HG03460 (cell line): Measurements from ENCODE around the gene ARHGAP45.
A peak's percentile ranks its signal among the peaks of the same experiment; 100 is the strongest.
"Not testable (repeated sequence)": the region's sequence is repeated elsewhere in the genome, so short reads cannot be mapped to it uniquely, and the experiment has no call there.

Source experiments
- ATAC-seq: cut with Tn5 transposase; IDR thresholded peaks from one replicate; pipeline ENCODE4 v1.9.1; 2021; ENCODE audit not compliant: unreplicated experiment

Gene ARHGAP45

DNA sequence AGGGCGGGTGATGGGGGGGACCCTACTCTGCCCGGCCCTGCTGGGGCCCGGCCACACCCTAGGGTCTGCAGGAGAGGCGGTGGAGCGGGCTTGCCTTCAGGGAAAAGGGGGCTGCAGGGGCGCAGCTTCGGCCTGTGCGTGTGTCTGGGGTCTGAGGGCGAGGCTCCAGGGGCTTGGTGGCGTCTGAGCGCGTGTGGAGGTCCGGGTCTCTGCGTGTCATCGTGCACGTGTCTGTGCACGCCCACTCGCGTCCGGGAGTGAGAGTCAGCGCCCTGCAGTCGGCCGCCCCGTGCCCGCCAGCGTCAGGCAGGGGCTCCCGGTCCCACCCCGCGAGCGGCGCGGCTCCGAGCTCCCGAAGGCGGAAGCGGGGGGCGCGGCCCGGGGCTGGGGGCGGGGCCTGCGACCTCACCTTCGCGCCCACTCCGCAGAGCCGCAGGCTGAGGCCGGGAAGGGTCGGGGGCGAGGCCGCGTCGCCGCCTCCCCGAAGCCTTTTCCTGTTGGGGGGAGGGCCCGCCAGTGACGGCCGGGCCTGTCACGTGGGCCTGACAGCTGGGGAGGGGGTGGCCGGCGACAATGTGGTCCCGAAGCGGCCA is at the start of gene ARHGAP45:
TSS of gene ARHGAP45 (plus strand) at position 420 of the 593 bp plus-strand sequence. CDS start 239 bp downstream, outside the sequence.
- ATAC-seq = no peak

GRCh38 chr19:1017906-1018305 is 49.1 kb upstream of the ARHGAP45 start:
- no peak for ATAC-seq

DNA sequence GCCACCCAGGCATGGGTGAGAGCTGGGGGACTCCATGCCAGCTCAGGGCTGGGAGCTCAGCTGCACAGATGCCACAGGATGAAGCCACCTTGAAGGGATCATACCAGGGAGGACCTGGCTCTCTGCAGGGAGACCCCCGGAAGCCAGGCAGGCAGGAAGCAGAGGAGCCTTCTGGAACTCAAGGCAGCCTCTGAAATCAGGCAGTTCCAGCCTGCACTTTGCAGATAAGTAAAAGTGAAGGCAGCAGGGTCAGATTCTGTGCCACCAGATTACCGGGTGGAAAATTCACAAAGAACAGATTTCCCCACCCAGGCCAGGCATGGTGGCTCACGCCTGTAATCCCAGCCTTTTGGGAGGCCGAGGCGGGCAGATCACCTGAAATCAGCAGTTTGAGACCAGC is 48.6 kb upstream of the ARHGAP45 start:
- no peak for ATAC-seq

GRCh38 chr19:1018932-1019615 is 47.9 kb upstream of the ARHGAP45 start:
- no peak for ATAC-seq

- no peak for ATAC-seq
These were observed 47.4 kb upstream of the ARHGAP45 start for GRCh38 chr19:1019616-1019961.

- no peak for ATAC-seq
These were observed 46.7 kb upstream of the ARHGAP45 start for GRCh38 chr19:1019980-1020867.

DNA sequence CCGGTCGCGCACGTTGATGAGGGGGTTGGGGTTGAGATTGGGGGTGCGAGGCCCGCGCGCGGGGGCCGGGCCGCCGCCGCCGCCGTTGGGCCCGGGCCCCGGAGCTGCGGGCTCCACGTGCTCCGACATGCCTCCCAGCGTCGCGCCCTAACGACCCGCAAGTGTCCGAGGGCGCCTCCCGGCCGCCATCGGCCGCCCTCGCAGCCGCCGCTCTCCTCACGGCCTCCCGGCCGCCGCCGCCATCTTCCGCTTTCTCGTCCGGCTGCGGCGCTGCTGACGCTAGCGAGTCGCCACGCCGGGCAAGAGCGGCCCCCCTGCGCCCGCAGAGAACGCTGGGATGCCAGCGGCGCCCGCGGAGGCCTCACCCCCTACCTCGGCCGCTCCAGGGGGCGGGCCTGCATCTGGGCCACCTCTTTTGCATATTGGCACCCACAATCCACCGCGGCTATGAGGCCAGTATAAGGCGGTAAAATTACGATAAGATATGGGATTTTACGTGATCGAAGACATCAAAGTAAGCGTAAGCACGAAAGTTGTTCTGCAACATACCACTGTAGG is 46.0 kb upstream of the ARHGAP45 start, which contains the start of gene TMEM259:
TSS of gene TMEM259 (minus strand) at position 256 of the 558 bp plus-strand sequence. CDS start at position 129, 127 bp downstream.
- peak; percentile 70 for ATAC-seq

GRCh38 chr19:1023883-1024188 is 43.1 kb upstream of the ARHGAP45 start:
- ATAC-seq = not testable (repeated sequence)

GRCh38 chr19:1025080-1025479 is 41.9 kb upstream of the ARHGAP45 start:
- not testable (repeated sequence) for ATAC-seq

DNA sequence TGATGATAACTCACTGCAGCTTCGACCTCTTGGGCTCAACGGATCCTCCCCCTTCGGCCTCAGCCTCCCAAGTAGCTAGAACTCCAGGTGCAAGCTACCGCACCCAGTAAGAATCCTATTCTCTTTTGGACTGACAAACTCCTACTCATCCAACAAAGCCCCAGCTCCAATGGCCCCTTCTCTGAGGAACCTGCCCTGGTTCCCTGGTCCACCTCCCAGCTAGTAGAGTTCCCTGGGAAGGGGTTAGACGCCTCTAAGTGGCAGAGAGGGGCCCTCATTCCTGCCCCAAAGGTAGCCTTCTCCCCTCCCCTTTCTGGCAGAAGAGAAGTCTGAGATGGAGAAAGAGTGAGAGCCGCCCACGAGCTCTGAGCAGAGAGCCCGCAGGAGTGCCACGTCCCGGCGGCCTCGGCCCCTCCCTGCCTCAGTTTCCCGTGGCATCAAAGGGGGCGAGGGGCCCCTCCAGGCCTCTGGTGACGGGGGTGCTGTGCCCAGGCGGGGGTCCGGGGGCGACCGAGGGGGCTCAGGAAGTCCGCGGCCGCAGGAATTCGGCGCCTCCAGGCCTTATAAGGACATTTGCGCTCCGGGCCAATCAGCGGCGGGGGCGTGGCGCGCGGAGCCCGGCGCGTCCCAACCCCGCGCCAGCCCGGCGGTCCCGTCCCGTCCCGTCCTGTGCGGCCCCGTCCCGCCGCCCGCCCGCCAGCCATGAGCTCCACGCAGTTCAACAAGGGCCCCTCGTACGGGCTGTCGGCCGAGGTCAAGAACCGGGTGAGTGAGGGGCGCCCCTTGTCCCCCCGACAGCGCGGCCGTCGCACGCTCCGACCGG is 40.8 kb upstream of the ARHGAP45 start, which contains the start of gene CNN2:
TSS of gene CNN2 (plus strand) at position 649 of the 823 bp plus-strand sequence. CDS start at position 703, 54 bp downstream.
- no peak for ATAC-seq

DNA sequence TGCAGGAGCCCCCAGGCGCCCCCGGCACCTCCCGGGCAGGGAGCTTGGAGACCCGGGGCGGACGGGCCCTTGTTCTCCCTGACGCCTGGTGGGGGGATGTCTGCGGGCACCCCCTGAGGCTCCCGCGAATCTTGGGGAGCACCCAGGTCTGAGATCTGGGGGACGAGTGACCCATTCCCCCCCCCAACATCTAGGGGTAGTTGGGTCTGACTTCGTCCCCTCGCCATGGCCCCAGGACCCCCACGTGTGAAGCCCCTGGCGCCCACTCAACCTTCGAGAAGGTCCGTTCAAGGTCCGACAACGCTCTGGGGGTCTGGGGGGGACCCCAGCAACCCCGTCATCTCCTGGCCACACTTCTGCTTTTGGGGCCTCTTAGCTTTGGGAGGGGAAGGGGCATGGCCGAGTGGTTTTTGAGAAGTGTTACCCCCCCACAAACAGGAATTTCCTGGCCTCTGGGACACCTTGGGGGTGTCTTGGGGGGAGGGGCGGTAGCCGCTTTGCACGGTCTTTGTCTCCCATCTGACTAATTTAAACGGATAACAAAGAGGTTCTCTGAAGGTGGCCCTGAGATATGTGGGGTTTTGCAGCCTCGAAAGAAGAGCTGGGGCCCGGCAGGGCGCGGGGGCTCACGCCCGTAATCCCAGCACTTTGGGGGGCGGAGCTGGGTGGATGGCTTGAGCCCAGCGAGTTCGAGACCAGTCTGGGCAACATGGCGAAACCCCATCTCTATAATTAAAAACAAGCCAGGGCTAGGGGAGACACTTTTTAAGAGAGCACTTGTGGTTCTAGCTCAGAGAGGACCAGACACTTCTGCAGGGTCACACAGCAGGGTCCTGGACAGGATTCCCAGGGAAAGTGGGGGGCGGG is 40.0 kb upstream of the ARHGAP45 start:
- no peak for ATAC-seq

GRCh38 chr19:1027650-1028061 is 39.3 kb upstream of the ARHGAP45 start:
- ATAC-seq = no peak

DNA sequence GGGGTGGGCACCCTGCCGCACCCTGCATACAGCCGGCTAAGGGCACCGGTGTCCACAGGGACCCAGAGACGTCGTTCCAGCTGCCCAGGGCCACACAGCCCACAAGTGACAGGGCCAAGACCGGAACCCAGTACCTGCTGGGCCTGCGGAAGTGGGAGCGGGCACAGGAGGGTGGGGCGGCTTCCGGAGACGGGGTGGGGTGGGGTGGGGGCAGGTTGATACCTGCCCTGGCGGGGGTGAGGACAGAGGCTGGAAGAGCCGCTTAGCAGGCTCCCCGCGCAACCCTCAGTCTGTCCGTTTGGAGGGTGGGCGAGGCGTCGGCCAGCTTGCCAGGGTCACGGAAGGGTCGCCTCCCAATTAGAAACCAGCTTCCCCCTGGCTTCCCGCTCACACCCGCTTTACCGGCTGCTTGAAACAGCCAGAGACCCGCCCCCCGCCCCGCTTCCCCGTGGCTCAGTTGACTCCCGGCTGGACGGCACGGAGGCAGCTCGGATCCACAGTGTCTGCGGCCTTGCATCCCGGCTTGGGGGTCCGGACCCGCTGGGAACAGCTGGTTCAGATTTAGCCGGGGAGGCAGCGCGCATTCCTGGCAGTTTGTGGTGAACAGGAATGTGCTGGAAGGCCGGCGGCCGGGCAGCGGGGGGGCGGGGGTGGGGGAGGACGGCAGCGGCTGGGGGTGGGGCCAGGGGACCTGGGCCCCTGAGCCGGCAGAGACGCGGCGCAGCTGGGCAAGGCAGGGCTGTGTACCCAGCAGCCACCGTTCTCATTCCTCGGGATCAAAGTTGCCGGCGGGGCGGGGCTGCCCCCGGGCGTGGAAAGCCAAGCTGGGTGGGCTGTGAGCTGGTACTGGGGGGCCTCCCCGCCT is 38.7 kb upstream of the ARHGAP45 start:
- no peak for ATAC-seq

- ATAC-seq = no peak
These were observed 34.6 kb upstream of the ARHGAP45 start for GRCh38 chr19:1032264-1032867.

DNA sequence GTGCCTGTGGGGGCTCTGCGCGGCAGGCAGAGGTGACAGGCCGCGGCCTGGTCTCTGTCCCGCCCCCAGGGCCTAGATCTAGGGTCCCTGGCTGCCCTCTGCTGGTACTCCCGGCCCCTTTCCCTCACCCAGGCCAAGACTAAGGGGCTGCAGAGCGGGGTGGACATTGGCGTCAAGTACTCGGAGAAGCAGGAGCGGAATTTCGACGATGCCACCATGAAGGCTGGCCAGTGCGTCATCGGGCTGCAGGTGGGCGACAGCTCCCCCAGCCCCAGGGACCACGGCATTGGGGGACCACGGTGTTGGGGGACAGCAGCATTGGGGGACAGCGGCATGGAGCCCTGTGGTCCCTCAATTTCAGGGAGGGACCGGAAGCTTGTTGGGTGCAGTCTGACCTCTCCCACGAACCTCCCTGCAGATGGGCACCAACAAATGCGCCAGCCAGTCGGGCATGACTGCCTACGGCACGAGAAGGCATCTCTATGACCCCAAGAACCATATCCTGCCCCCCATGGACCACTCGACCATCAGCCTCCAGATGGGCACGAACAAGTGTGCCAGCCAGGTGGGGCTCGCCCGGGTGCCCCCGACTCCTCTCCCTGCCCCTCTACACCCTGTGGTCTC is 30.9 kb upstream of the ARHGAP45 start:
- no peak for ATAC-seq

DNA sequence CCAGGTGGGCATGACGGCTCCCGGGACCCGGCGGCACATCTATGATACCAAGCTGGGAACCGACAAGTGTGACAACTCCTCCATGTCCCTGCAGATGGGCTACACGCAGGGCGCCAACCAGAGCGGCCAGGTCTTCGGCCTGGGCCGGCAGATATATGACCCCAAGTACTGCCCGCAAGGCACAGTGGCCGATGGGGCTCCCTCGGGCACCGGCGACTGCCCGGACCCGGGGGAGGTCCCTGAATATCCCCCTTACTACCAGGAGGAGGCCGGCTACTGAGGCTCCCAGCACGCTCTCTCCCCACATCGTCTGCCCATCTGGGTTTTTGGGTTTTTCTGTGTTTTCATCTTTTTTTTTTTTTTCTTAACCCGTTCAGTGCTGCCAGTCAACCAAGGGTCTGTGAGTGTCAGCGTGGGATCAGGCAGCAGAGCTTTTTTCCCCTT is 29.3 kb upstream of the ARHGAP45 start:
- no peak for ATAC-seq

DNA sequence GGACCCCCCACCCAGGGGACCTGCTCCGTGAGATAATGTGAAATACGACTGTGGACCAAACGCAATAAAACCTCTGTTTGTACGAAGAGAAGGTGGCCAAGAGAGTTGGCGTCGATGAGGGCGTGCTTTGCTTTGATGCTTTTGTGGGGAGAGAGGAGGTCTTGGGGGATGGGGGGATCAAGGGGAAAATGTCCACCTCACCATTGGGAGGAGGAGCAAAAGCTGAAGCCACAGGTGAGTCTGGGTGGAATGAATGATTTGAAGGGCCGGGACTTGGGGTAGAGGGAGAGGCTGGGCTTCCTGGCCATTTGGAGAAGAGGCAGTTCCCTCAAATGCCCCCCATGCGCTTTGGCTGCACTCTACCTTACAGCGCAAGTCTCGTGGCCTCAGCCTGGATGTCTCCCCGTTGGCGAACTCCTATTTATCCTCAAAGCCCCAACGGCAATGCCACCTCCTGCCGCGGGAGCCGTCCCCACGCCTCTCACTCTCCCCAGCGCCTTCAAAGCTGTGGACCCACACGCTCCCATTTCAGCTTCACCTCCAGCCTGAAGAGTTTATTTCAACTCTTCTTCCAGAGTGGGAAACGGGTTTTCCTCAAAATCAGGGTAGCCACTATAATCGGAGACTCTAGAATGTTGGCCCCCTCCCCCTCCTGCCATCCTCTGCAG is 27.9 kb upstream of the ARHGAP45 start:
- ATAC-seq = no peak
